Uterus (tissue), 2 donors: ENCODE data around the gene UBAC1.
A peak's percentile ranks its signal among the peaks of the same experiment; 100 is the strongest.

Source experiments
- POLR2A ChIP-seq, 2 donors: fragments of 450-650 bp; IDR thresholded peaks; one replicate each; pipeline ENCODE4 v1.6.1; 2016; ENCODE audit warnings: antibody characterized with exemption in 2 of 2, mild to moderate bottlenecking in 1 of 2, moderate library complexity in 1 of 2
- TF ChIP-seq, protein P1 (sequence below), 4 experiments: fragments of 200-600 bp in 2 of 4; fragments of 450-650 bp in 2 of 4; sonication (generic) in 2 of 4; IDR thresholded peaks; one replicate each; pipeline ENCODE4 v1.5.1; 2016 to 2019; ENCODE audit warnings: antibody characterized with exemption in 4 of 4, mild to moderate bottlenecking in 2 of 4, moderate library complexity in 1 of 4

GRCh38 chr9:135907006-135907430, 54.2 kb downstream of the UBAC1 start:
- TF ChIP-seq, protein P1, sequence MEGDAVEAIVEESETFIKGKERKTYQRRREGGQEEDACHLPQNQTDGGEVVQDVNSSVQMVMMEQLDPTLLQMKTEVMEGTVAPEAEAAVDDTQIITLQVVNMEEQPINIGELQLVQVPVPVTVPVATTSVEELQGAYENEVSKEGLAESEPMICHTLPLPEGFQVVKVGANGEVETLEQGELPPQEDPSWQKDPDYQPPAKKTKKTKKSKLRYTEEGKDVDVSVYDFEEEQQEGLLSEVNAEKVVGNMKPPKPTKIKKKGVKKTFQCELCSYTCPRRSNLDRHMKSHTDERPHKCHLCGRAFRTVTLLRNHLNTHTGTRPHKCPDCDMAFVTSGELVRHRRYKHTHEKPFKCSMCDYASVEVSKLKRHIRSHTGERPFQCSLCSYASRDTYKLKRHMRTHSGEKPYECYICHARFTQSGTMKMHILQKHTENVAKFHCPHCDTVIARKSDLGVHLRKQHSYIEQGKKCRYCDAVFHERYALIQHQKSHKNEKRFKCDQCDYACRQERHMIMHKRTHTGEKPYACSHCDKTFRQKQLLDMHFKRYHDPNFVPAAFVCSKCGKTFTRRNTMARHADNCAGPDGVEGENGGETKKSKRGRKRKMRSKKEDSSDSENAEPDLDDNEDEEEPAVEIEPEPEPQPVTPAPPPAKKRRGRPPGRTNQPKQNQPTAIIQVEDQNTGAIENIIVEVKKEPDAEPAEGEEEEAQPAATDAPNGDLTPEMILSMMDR (IDR thresholded peaks at IDR 0.05): peak in 1 of 4 experiments; percentile 13
- TF ChIP-seq POLR2A (IDR thresholded peaks at IDR 0.05): no peak
